Endothelial cell of umbilical vein (primary cell): ENCODE measurements around the gene ULK4. TPM values are rescaled to one million over a fixed set of nuclear protein-coding genes. Genes with fewer than 3 reads are reported as not detected.

Experiments used
- BruUV-seq: library from RNA; stranded (reverse); fragments of 400-500 nt; replicated peaks from 2 replicates; lab custom pipeline; 2021; lab: Mats Ljungman, UMichigan
- CTCF ChIA-PET: fragments of 300-600, 350-600 bp; sonication (Branson Sonifier 250); formaldehyde crosslinking; loops from one replicate; lab custom pipeline; 2021; ENCODE audit warnings: antibody characterized with exemption, inconsistent platforms; lab: Charles Lee
- POLR2A ChIA-PET: fragments of 300-600, 350-600 bp; sonication (Branson Sonifier 250); formaldehyde crosslinking; loops from one replicate; lab custom pipeline; 2021; ENCODE audit warnings: antibody characterized with exemption, inconsistent platforms; lab: Charles Lee
- DNase-seq: peaks from one replicate; pipeline ENCODE4 v3.0.0-alpha.2; 2011; ENCODE audit warnings: low read depth, low spot score
- FAIRE-seq: peaks from 2 replicates; lab custom pipeline; 2011; peaks lifted over from hg19 to GRCh38; lab: Jason Lieb, UNC
- H2AFZ ChIP-seq: 2 replicates; pipeline ENCODE4 v1.6.0; 2012; ENCODE audit warnings: low read depth, low read length, control low read depth, inconsistent platforms
- H3K27ac ChIP-seq: 2 replicates; pipeline ENCODE4 v1.5.1; 2011; ENCODE audit warnings: low read depth, mild to moderate bottlenecking, control low read depth, low read length, moderate library complexity; ENCODE audit not compliant: insufficient read depth
- H3K27me3 ChIP-seq, 2 experiments: 2 replicates each; pipeline versions ENCODE4 v1.6.0 to v1.6.1; 2011; ENCODE audit warnings: low read length in 2 of 2, mixed read lengths in 1 of 2; ENCODE audit not compliant: control insufficient read depth in 2 of 2, insufficient read depth in 2 of 2
- H3K36me3 ChIP-seq, 2 experiments: 2 replicates in 1 of 2; 3 replicates in 1 of 2; pipeline ENCODE4 v1.5.1; 2011; ENCODE audit warnings: low read length in 2 of 2, mild to moderate bottlenecking in 1 of 2, moderate library complexity in 1 of 2; ENCODE audit not compliant: control insufficient read depth in 2 of 2, insufficient read depth in 2 of 2; ENCODE audit errors: extremely low read depth in 1 of 2
- H3K4me1 ChIP-seq: 3 replicates; pipeline ENCODE4 v1.5.1; 2011; ENCODE audit warnings: mild to moderate bottlenecking, low read length; ENCODE audit not compliant: control insufficient read depth, insufficient read depth; ENCODE audit errors: extremely low read depth
- H3K4me2 ChIP-seq: 2 replicates; pipeline ENCODE4 v1.6.1; 2011; ENCODE audit warnings: low read length, control low read depth, mixed read lengths; ENCODE audit not compliant: insufficient read depth
- H3K4me3 ChIP-seq, 3 experiments: fragments of 200-600 bp in 1 of 3; sonication (generic), shearing (Covaris generic) in 1 of 3; replicated peaks in 1 of 3; 2 replicates each; pipeline ENCODE4 v1.5.1; 2011 to 2016; ENCODE audit warnings: control low read depth in 3 of 3, low read length in 3 of 3, mild to moderate bottlenecking in 2 of 3, inconsistent platforms in 1 of 3, low read depth in 1 of 3, moderate library complexity in 1 of 3; ENCODE audit not compliant: insufficient read depth in 1 of 3
- H3K79me2 ChIP-seq: 2 replicates; pipeline ENCODE4 v1.6.0; 2012; ENCODE audit warnings: low read length, inconsistent platforms; ENCODE audit not compliant: control insufficient read depth, insufficient read depth
- H3K9ac ChIP-seq: replicated peaks from 2 replicates; pipeline ENCODE3; 2011; ENCODE audit warnings: low read length, control low read depth; ENCODE audit not compliant: insufficient read depth; ENCODE audit errors: extremely low read depth
- H3K9me1 ChIP-seq: replicated peaks from 3 replicates; pipeline ENCODE4 v1.6.0; 2011; ENCODE audit warnings: mild to moderate bottlenecking, low read length; ENCODE audit not compliant: control insufficient read depth, insufficient read depth; ENCODE audit errors: extremely low read depth
- H3K9me3 ChIP-seq: replicated peaks from 2 replicates; pipeline ENCODE4 v1.5.1; 2012; ENCODE audit warnings: low read length, inconsistent platforms; ENCODE audit not compliant: control insufficient read depth, insufficient read depth
- H4K20me1 ChIP-seq: replicated peaks from 2 replicates; pipeline ENCODE3; 2011; ENCODE audit warnings: mild to moderate bottlenecking, low read length; ENCODE audit not compliant: control insufficient read depth, insufficient read depth; ENCODE audit errors: extremely low read depth
- EZH2 ChIP-seq: IDR thresholded peaks from 2 replicates; pipeline ENCODE4 v1.6.1; 2012; ENCODE audit warnings: borderline replicate concordance, low read depth, mild to moderate bottlenecking, moderate library complexity, low read length, inconsistent platforms; ENCODE audit not compliant: severe bottlenecking
- FOS ChIP-seq: IDR thresholded peaks from 2 replicates; pipeline ENCODE4 v1.6.1; 2011; ENCODE audit warnings: mild to moderate bottlenecking, low read length, moderate library complexity, borderline replicate concordance; ENCODE audit not compliant: insufficient read depth
- GATA2 ChIP-seq: IDR thresholded peaks from 2 replicates; pipeline ENCODE4 v1.7.0; 2011; ENCODE audit warnings: low read depth, mild to moderate bottlenecking, moderate library complexity, mixed read lengths, low read length; ENCODE audit not compliant: insufficient read length, insufficient read depth
- JUN ChIP-seq: IDR thresholded peaks from 2 replicates; pipeline ENCODE4 v1.6.1; 2011; ENCODE audit warnings: borderline replicate concordance, low read depth; ENCODE audit not compliant: insufficient read length, insufficient read depth
- MYC ChIP-seq: IDR thresholded peaks from one replicate; pipeline ENCODE4 v1.6.1; 2011; ENCODE audit warnings: mild to moderate bottlenecking, low read depth, low read length
- POLR2A ChIP-seq: IDR thresholded peaks from 2 replicates; pipeline ENCODE4 v1.6.1; 2012; ENCODE audit warnings: low read depth, mild to moderate bottlenecking, control low read depth, low read length
- POLR2AphosphoS5 ChIP-seq: IDR thresholded peaks from 2 replicates; pipeline ENCODE4 v1.6.1; 2012; ENCODE audit warnings: low read depth, mild to moderate bottlenecking, control low read depth, low read length, moderate library complexity; ENCODE audit not compliant: insufficient read depth
- dilution Hi-C: fragments of 300-500 bp; cut with MboI; formaldehyde crosslinking; loops from one replicate; pipeline ENCODE4 v1.15.0; 2019; ENCODE audit warnings: low sequenced_read_pairs; ENCODE audit not compliant: extremely low pct_ligation_motif_present
- intact Hi-C: fragments of 100-400 bp; cut with micrococcal nuclease; formaldehyde crosslinking; loops from one replicate; pipeline ENCODE4 v1.10.0; 2022
- polyA plus RNA-seq, 4 experiments: library from polyadenylated mRNA; depleted of rRNA in 3 of 4; stranded (reverse) in 3 of 4; unstranded in 1 of 4; fragments of >200 nt; gene quantifications; 2 replicates each; pipeline versions ENCODE4 v1.2.1 to v1.2.3, GENCODE V29; 2011 to 2012; ENCODE audit warnings: missing spikeins in 1 of 4
- total RNA-seq: library from RNA; stranded (reverse); gene quantifications from 2 replicates; pipeline ENCODE4 v1.2.3, GENCODE V29; 2021
- TF ChIP-seq, protein P1 (sequence below): IDR thresholded peaks from 2 replicates; pipeline ENCODE4 v1.6.1; 2011; ENCODE audit not compliant: insufficient read depth, insufficient read length
- TF ChIP-seq, protein P2 (sequence below), 2 donors: IDR thresholded peaks; 1 replicate in 1 of 2; 2 replicates in 1 of 2; pipeline ENCODE4 v1.5.1; 2011; ENCODE audit warnings: low read length in 2 of 2, mild to moderate bottlenecking in 2 of 2, moderate library complexity in 2 of 2, control low read depth in 1 of 2, inconsistent platforms in 1 of 2, low read depth in 1 of 2; ENCODE audit not compliant: insufficient read depth in 1 of 2; ENCODE audit errors: extremely low read depth in 1 of 2

The ULK4 gene
- total and polyA plus RNA-seq, 2 donors (not counting 3 experiments of a cell fraction or from before 2014, with no cell fraction given) = 3.3 to 16.0 TPM

- Histone ChIP-seq H2AFZ (no peak overlapping the region), H3K27me3 (no peaks in the 10 kb centered on the region), H3K4me3 (no peak overlapping the region), H3K27ac (no peak overlapping the region), H3K36me3 (no peaks in the 10 kb centered on the region), H4K20me1 (no peaks in the 10 kb centered on the region), H3K4me2 (no peak overlapping the region), H3K4me1 (no peaks in the 10 kb centered on the region), H3K79me2 (no peaks in the 10 kb centered on the region), H3K9ac (no peak overlapping the region), H3K9me3 (no peaks in the 10 kb centered on the region), H3K9me1 (no peaks in the 10 kb centered on the region)
- CTCF ChIA-PET = interaction anchor here (1.0 to 1.4 kb wide), 2 partner anchors 8 to 9 kb away, joined by 3 to 5 read pairs; no protein-coding TSS in a partner anchor
- POLR2A ChIA-PET = no interaction called here
- DNase-seq (no peak), FAIRE-seq (no peak)
- intact Hi-C loops (no loop called here), dilution Hi-C loops (no loop called here)
- TF ChIP-seq GATA2 (no peak), FOS (no peak), MYC (no peak), EZH2 (no peak), POLR2A (no peak), POLR2AphosphoS5 (no peak), JUN (no peak)
- TF ChIP-seq, protein P1, sequence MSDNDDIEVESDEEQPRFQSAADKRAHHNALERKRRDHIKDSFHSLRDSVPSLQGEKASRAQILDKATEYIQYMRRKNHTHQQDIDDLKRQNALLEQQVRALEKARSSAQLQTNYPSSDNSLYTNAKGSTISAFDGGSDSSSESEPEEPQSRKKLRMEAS = no peak
- TF ChIP-seq, protein P2, sequence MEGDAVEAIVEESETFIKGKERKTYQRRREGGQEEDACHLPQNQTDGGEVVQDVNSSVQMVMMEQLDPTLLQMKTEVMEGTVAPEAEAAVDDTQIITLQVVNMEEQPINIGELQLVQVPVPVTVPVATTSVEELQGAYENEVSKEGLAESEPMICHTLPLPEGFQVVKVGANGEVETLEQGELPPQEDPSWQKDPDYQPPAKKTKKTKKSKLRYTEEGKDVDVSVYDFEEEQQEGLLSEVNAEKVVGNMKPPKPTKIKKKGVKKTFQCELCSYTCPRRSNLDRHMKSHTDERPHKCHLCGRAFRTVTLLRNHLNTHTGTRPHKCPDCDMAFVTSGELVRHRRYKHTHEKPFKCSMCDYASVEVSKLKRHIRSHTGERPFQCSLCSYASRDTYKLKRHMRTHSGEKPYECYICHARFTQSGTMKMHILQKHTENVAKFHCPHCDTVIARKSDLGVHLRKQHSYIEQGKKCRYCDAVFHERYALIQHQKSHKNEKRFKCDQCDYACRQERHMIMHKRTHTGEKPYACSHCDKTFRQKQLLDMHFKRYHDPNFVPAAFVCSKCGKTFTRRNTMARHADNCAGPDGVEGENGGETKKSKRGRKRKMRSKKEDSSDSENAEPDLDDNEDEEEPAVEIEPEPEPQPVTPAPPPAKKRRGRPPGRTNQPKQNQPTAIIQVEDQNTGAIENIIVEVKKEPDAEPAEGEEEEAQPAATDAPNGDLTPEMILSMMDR (IDR thresholded peaks at IDR 0.05; ENCODE audit: extremely low read depth in 1 of 2, insufficient read depth in 1 of 2, low read depth in 1 of 2, low read length in 2 of 2) = no peak
- no TSS peak for BruUV-seq
Observed at GRCh38 chr3:41518626-41519025, 443.3 kb downstream of the ULK4 start.
